ENCODE measurements around the gene LGI4. TPM values are rescaled to one million over a fixed set of nuclear protein-coding genes. Genes with fewer than 3 reads are reported as not detected.

LGI4 gene
- not detected for polyA plus RNA-seq (ENCODE audit: low read depth in 6 of 6)

GRCh38 chr19:35134601-35135242 is at the start of gene LGI4:
LGI4 (minus strand) TSS chr19:35135059; CDS start chr19:35134680, 379 bp downstream.
- no peak within 1 kb of the TSS for H3K4me3 Mint-ChIP-seq
- H3K9me3 Mint-ChIP-seq = peaks cover 0 to 11% (median 0%) of the 10 kb centered on the region in 7 donors
- peaks cover 6 to 16% (median 9%) of the 10 kb centered on the region in 3 donors for H3K4me1 Mint-ChIP-seq
- ATAC-seq (ENCODE audit: low read depth in 2 of 2) = no peak
- peak within 1 kb of the TSS in 4 of 6 donors; percentile 40 to 71 (median 48) for H3K27ac Mint-ChIP-seq
- DNase-seq = no peak
- no peaks in the 10 kb centered on the region for H3K36me3 Mint-ChIP-seq
- peaks cover 0 to 7% (median 0%) of the 10 kb centered on the region in 3 donors for H3K27me3 Mint-ChIP-seq

GRCh38 chr19:35184267-35184666 is 49.4 kb upstream of the LGI4 start:
- Mint-ChIP-seq H3K36me3 (peaks cover 0 to 9% of the 10 kb centered on the region in 2 donors), H3K27ac (peak overlapping the region in 1 of 6 donors; percentile 26), H3K4me1 (peaks cover 3 to 19% (median 9%) of the 10 kb centered on the region in 3 donors), H3K4me3 (no peak overlapping the region), H3K27me3 (no peaks in the 10 kb centered on the region), H3K9me3 (peaks cover 0 to 18% (median 7%) of the 10 kb centered on the region in 7 donors)
- ATAC-seq (ENCODE audit: low read depth in 2 of 2) (no peak), DNase-seq (no peak)

GRCh38 chr19:35181387-35181786 is 46.5 kb upstream of the LGI4 start:
- Mint-ChIP-seq H3K9me3 (peaks cover 0 to 18% (median 7%) of the 10 kb centered on the region in 7 donors), H3K4me3 (no peak overlapping the region), H3K36me3 (peaks cover 0 to 9% of the 10 kb centered on the region in 2 donors), H3K27ac (no peak overlapping the region), H3K4me1 (peaks cover 0 to 20% (median 17%) of the 10 kb centered on the region in 3 donors), H3K27me3 (no peaks in the 10 kb centered on the region)
- DNase-seq = no peak
- no peak for ATAC-seq (ENCODE audit: low read depth in 2 of 2)

GRCh38 chr19:35179830-35180229 is 45.0 kb upstream of the LGI4 start:
- H3K27me3 Mint-ChIP-seq = no peaks in the 10 kb centered on the region
- H3K4me1 Mint-ChIP-seq = peaks cover 0 to 25% (median 25%) of the 10 kb centered on the region in 3 donors
- H3K9me3 Mint-ChIP-seq = peaks cover 0 to 15% (median 7%) of the 10 kb centered on the region in 7 donors
- peaks cover 0 to 9% of the 10 kb centered on the region in 2 donors for H3K36me3 Mint-ChIP-seq
- DNase-seq (no peak), ATAC-seq (ENCODE audit: low read depth in 2 of 2) (no peak)
- H3K4me3 Mint-ChIP-seq = no peak overlapping the region
- H3K27ac Mint-ChIP-seq = peak overlapping the region in 1 of 6 donors; percentile 49

- peaks cover 0 to 5% (median 0%) of the 10 kb centered on the region in 7 donors for H3K9me3 Mint-ChIP-seq
- peaks cover 0 to 30% (median 25%) of the 10 kb centered on the region in 3 donors for H3K4me1 Mint-ChIP-seq
- no peak for ATAC-seq (ENCODE audit: low read depth in 2 of 2)
- DNase-seq = no peak
- peaks cover 0 to 9% of the 10 kb centered on the region in 2 donors for H3K36me3 Mint-ChIP-seq
- no peaks in the 10 kb centered on the region for H3K27me3 Mint-ChIP-seq
- no peak overlapping the region for H3K4me3 Mint-ChIP-seq
- peak overlapping the region in 1 of 6 donors; percentile 48 for H3K27ac Mint-ChIP-seq
Measured at GRCh38 chr19:35178701-35179100, 43.8 kb upstream of the LGI4 start.

GRCh38 chr19:35177377-35178274 is 42.8 kb upstream of the LGI4 start:
- DNase-seq (no peak), ATAC-seq (ENCODE audit: low read depth in 2 of 2) (peak; percentile 23 to 25)
- peaks cover 0 to under 1% (median 0%) of the 10 kb centered on the region in 7 donors for H3K9me3 Mint-ChIP-seq
- peaks cover 0 to 29% (median 20%) of the 10 kb centered on the region in 3 donors for H3K4me1 Mint-ChIP-seq
- peak overlapping the region in 2 of 6 donors; percentile 42 to 79 for H3K27ac Mint-ChIP-seq
- H3K27me3 Mint-ChIP-seq = no peaks in the 10 kb centered on the region
- H3K36me3 Mint-ChIP-seq = peaks cover 0 to 1% of the 10 kb centered on the region in 2 donors
- H3K4me3 Mint-ChIP-seq = no peak overlapping the region

GRCh38 chr19:35176181-35176570 is 41.3 kb upstream of the LGI4 start:
- peaks cover 9 to 39% (median 18%) of the 10 kb centered on the region in 3 donors for H3K4me1 Mint-ChIP-seq
- H3K9me3 Mint-ChIP-seq = no peaks in the 10 kb centered on the region
- no peak overlapping the region for H3K4me3 Mint-ChIP-seq
- H3K27ac Mint-ChIP-seq = peak overlapping the region in 4 of 6 donors; percentile 79 to 92 (median 83)
- H3K36me3 Mint-ChIP-seq = no peaks in the 10 kb centered on the region
- no peaks in the 10 kb centered on the region for H3K27me3 Mint-ChIP-seq
- ATAC-seq (ENCODE audit: low read depth in 2 of 2) = no peak
- no peak for DNase-seq

GRCh38 chr19:35174226-35174625 is 39.4 kb upstream of the LGI4 start:
- Mint-ChIP-seq H3K9me3 (no peaks in the 10 kb centered on the region), H3K27ac (peak overlapping the region in 2 of 6 donors; percentile 3 to 85), H3K36me3 (peaks cover 2 to 8% of the 10 kb centered on the region in 2 donors), H3K27me3 (no peaks in the 10 kb centered on the region), H3K4me1 (peaks cover 9 to 36% (median 13%) of the 10 kb centered on the region in 3 donors), H3K4me3 (no peak overlapping the region)
- ATAC-seq (ENCODE audit: low read depth in 2 of 2) = no peak
- no peak for DNase-seq

GRCh38 chr19:35171730-35172129 is 36.9 kb upstream of the LGI4 start:
- H3K9me3 Mint-ChIP-seq = no peaks in the 10 kb centered on the region

GRCh38 chr19:35170359-35171061 is 35.7 kb upstream of the LGI4 start:
- no peak overlapping the region for H3K4me3 Mint-ChIP-seq
- peak overlapping the region in 4 of 6 donors; percentile 62 to 90 (median 81) for H3K27ac Mint-ChIP-seq
- DNase-seq = no peak
- H3K4me1 Mint-ChIP-seq = peaks cover 36 to 47% (median 47%) of the 10 kb centered on the region in 3 donors
- peaks cover 0 to 6% (median 0%) of the 10 kb centered on the region in 7 donors for H3K9me3 Mint-ChIP-seq
- H3K36me3 Mint-ChIP-seq = peaks cover 20% of the 10 kb centered on the region in 2 donors
- no peak for ATAC-seq (ENCODE audit: low read depth in 2 of 2)
- no peaks in the 10 kb centered on the region for H3K27me3 Mint-ChIP-seq

More at GRCh38 chr19:35171730-35172129, 36.9 kb upstream of the LGI4 start:
- peaks cover 8% of the 10 kb centered on the region in 2 donors for H3K36me3 Mint-ChIP-seq
- peak overlapping the region in 4 of 8 donors; percentile 48 to 82 (median 57) for H3K4me3 Mint-ChIP-seq
- no peaks in the 10 kb centered on the region for H3K27me3 Mint-ChIP-seq
- no peak for DNase-seq
- H3K4me1 Mint-ChIP-seq = peaks cover 24 to 42% (median 35%) of the 10 kb centered on the region in 3 donors
- ATAC-seq (ENCODE audit: low read depth in 2 of 2) = peak in 1 of 2 donors; percentile 32
- H3K27ac Mint-ChIP-seq = peak overlapping the region in 5 of 6 donors; percentile 85 to 94 (median 87)

GRCh38 chr19:35169221-35169995 is 34.5 kb upstream of the LGI4 start:
- peak overlapping the region; percentile 37 to 90 (median 77) for H3K27ac Mint-ChIP-seq
- peaks cover 0 to 6% (median 0%) of the 10 kb centered on the region in 7 donors for H3K9me3 Mint-ChIP-seq
- no peak for DNase-seq
- peak overlapping the region in 1 of 8 donors; percentile 60 for H3K4me3 Mint-ChIP-seq
- ATAC-seq (ENCODE audit: low read depth in 2 of 2) = no peak
- H3K36me3 Mint-ChIP-seq = peaks cover 24 to 28% of the 10 kb centered on the region in 2 donors
- H3K27me3 Mint-ChIP-seq = no peaks in the 10 kb centered on the region
- peaks cover 39 to 47% (median 45%) of the 10 kb centered on the region in 3 donors for H3K4me1 Mint-ChIP-seq

GRCh38 chr19:35168196-35168595 is 33.3 kb upstream of the LGI4 start:
- ATAC-seq (ENCODE audit: low read depth in 2 of 2) (no peak), DNase-seq (no peak)
- Mint-ChIP-seq H3K27ac (peak overlapping the region in 2 of 6 donors; percentile 90 to 95), H3K4me3 (peak overlapping the region in 1 of 8 donors; percentile 37), H3K9me3 (peaks cover 0 to 6% (median 0%) of the 10 kb centered on the region in 7 donors), H3K36me3 (peaks cover 27 to 37% of the 10 kb centered on the region in 2 donors), H3K27me3 (no peaks in the 10 kb centered on the region), H3K4me1 (peaks cover 42 to 59% (median 45%) of the 10 kb centered on the region in 3 donors)

Data from naive B cell (primary cell).